ENCODE results near the gene TLK1.

The TLK1 gene

GRCh38 chr2:171160119-171160955, at the start of gene TLK1:
Gene TLK1, minus strand, starts transcription at chr2:171160893. Its CDS starts 465 bp downstream, at chr2:171160428.
- DNase-seq (ENCODE audit: insufficient read length, low spot score) (peak; percentile 45), FAIRE-seq (no peak)

- FAIRE-seq, result no peak
- no peak for DNase-seq (ENCODE audit: insufficient read length, low spot score)
Observed at GRCh38 chr2:171210216-171210863, 49.6 kb upstream of the TLK1 start.

DNA sequence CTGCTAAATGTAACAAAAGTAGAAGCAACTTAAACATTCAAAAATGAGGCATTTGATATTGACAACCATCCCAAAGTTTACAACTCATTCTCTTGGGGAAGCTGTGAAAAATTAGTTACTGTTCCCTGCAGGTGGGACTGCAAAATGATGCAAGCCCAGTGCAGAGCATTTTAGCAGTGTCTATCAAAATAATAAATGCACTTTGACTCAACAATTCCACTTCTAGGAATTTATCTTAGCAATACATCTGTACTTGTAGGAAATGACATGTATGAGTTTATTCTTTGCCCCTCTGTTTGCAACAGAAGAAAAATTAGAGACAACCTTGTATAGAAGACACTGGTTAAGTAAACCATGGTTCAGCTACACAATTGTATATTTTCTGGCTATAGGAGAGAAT, 48.0 kb upstream of the TLK1 start:
- no peak for FAIRE-seq
- no peak for DNase-seq (ENCODE audit: insufficient read length, low spot score)

GRCh38 chr2:171206422-171207115, 45.9 kb upstream of the TLK1 start:
- FAIRE-seq (no peak), DNase-seq (ENCODE audit: insufficient read length, low spot score) (no peak)

DNA sequence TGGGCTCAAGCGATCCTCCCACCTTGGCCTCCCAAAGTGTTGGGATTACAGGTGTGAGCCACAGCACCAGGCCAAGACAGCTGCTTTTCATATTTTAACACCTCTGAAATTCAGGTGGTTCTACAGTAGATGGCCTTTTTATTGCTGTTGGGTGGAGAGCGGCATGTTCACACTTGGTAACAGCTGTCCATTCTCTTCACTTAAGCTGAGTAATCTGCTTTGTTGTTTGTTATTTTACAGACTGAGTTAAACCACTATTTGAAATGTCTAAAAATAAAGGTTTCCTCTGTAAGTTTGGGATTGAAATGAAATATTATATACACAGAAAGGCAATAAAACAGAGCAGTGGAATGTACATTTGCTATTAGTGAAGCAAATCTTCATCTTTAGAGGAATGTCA, 44.9 kb upstream of the TLK1 start:
- FAIRE-seq (no peak), DNase-seq (ENCODE audit: insufficient read length, low spot score) (no peak)

DNA sequence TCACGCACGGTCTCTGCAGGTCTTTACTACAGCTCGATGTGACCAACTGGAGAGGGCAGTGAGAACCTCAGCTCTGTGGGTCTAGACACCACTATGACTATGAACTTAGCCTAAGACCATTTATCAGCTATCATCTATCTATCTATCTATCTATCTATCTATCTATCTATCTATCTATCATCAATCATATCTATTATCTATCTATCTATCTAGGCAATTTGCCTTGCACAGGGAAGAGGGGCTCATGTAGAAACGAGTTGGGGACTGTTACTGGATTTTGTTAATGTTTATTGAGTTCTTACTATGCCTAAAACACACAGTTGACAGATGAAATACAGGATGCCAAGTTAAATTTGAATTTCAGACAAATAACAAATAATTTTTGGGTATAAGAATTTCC, 41.1 kb upstream of the TLK1 start:
- DNase-seq (ENCODE audit: insufficient read length, low spot score) (no peak), FAIRE-seq (no peak)

DNA sequence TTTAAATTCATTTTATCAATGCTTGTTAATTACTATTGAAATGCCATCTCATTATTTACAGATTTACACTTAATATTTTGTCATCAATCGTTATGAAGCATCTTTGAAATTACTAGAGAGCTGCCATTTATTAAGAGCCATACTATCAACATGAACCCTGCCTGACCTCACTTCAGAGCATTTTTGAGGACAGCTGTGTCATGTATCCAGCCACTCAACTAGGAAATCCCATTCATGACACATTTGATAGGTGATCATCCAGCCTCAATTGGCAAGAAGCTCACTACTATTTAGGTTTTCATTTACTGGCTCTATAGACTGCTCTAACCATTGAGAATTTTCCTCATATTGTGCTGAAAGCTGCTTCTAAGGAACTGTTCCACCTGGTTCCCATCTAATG, 40.6 kb upstream of the TLK1 start:
- FAIRE-seq, result no peak
- no peak for DNase-seq (ENCODE audit: insufficient read length, low spot score)

GRCh38 chr2:171200469-171200868, 39.8 kb upstream of the TLK1 start:
- DNase-seq (ENCODE audit: insufficient read length, low spot score), result no peak
- FAIRE-seq, result no peak

- no peak for FAIRE-seq
- DNase-seq (ENCODE audit: insufficient read length, low spot score), result no peak
Observed at GRCh38 chr2:171191021-171191420, 30.3 kb upstream of the TLK1 start.

GRCh38 chr2:171187819-171188218, 27.1 kb upstream of the TLK1 start:
- DNase-seq (ENCODE audit: insufficient read length, low spot score) (no peak), FAIRE-seq (no peak)

DNA sequence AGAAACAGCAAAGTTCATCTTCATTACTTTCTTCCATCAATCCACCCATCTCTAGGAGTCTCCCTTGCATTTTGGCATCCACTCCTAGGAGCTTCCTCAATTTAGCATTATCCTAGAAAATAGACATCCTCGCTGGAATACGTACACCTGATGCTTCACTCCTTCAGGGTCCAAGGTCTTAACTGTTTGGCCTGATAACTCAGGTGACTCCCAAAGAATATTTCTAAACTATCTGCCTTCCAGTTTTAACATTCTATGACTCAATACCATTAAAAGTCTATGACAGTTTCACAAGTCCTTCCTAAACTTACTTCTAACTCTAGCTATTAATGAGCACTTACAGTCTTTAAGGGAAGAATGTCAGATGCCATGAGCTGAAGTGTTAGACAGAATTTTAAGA, 26.5 kb upstream of the TLK1 start:
- FAIRE-seq, result no peak
- DNase-seq (ENCODE audit: insufficient read length, low spot score), result no peak

- FAIRE-seq, result no peak
- no peak for DNase-seq (ENCODE audit: insufficient read length, low spot score)
Observed at GRCh38 chr2:171185941-171186340, 25.2 kb upstream of the TLK1 start.

DNA sequence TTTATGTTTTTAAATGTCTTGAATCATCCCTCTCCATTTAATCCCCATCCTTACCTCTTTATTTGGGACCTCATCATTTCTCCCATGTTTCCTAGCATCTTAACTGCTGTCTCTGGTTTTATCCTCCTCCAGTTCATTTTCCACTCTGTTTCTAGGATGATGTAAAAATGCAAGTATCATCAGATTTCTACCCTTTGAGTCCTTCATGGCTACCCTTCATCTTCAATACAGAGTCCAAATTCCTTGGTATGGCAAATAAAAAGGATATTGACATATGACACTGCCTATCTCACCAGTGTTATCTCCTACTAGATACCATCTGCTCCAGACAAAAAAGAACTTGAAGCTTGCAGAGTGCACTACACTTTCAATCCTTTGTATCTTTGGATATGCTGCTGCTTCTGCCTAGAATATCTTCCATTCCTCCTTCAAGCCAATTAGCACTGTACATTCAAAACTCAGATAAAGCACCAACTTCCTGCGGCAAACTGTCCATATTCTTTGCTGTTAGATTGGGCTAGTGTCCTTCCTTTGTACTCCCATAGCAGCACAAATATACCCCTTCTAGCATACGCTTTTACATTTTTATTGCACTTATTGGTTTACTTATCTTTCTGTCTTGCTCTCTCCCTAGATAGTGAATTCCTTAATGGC, 24.6 kb upstream of the TLK1 start:
- peak; percentile 28 for FAIRE-seq

DNA sequence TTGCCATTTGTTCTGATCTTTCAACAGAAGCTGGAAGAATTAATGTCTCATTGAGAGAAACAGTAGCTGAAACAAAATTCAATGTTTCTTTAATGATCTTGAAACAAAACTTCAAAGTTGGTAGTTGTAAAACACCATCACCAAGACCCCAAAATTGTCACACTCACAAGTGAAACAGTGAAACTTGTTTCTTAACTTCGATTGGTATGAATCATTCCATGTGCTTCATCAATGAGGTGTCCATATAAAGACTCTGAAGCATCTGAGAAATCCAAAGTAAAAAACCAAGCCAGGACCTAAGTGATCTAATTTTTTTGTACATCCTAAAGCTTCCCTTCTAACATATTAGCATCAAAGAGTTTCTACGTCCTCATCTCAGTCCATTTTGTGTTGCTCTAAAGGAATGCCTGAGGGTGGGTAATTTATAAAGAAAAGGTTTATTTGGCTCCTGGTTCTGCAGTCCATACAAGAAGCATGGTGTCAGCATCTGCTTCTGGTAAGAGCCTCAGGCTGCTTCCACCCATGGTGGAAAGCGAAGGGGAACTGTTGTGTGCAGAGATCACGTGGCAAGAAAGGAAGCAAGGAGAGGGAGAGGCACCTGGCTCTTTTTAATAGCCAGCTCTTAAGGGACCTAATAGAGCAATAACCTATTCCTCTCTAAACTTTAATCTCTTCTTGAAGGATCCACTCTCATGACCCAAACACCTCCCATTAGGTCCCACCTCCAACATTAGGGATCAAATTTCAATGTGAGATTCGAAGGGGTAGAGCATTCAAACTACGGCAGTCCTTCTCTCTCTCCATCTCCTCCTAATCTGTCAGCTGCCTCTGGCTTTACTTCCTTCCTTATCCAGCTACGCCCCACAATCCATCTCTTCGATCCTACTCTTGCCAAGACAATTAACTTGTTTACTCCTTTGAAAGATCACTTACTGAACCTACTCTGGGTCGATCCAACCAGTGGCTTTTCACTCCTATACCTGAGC, 20.7 kb upstream of the TLK1 start:
- FAIRE-seq (no peak), DNase-seq (ENCODE audit: insufficient read length, low spot score) (no peak)

More for the DNA sequence above, 24.6 kb upstream of the TLK1 start:
- no peak for DNase-seq (ENCODE audit: insufficient read length, low spot score)

GRCh38 chr2:171180229-171180930, 19.7 kb upstream of the TLK1 start:
- DNase-seq (ENCODE audit: insufficient read length, low spot score) (no peak), FAIRE-seq (no peak)

- DNase-seq (ENCODE audit: insufficient read length, low spot score) (no peak), FAIRE-seq (no peak)
Observed at GRCh38 chr2:171178993-171179392, 18.3 kb upstream of the TLK1 start.

- no peak for FAIRE-seq
- DNase-seq (ENCODE audit: insufficient read length, low spot score), result no peak
Observed at GRCh38 chr2:171176516-171176915, 15.8 kb upstream of the TLK1 start.

DNA sequence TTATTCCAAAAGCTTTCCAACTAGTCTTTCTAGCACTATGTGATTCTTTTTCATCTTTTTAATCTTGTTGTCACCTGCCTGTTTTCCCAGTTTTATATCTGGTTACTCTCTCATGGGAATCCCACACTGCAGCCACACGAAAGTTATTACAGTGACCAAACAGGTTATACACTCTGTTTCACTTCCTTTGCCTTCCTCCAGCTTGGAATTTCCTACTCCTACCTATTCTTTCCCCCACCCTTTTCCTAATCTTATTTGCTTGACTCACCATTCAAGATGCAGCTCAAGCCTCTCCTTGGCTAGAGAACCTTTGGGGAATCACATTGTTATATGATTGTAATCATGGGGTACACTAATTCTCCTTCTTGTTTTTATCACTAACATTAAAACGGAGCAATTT, 13.4 kb upstream of the TLK1 start:
- FAIRE-seq (no peak), DNase-seq (ENCODE audit: insufficient read length, low spot score) (no peak)

- DNase-seq (ENCODE audit: insufficient read length, low spot score) (no peak), FAIRE-seq (no peak)
Observed at GRCh38 chr2:171173087-171173486, 12.4 kb upstream of the TLK1 start.

Measured in HTR-8/SVneo (cell line).